Neuronal stem cell (in vitro differentiated cells): Measurements from ENCODE around the gene CMTR2.

Experiments
- DNase-seq: peaks from one replicate; pipeline ENCODE4 v3.0.0-alpha.2; 2013; ENCODE audit warnings: low spot score
- H2AFZ ChIP-seq: one replicate; pipeline ENCODE4 v1.6.1; 2013; ENCODE audit warnings: mild to moderate bottlenecking, low read length, inconsistent platforms
- H2AK5ac ChIP-seq: 2 replicates; pipeline ENCODE4 v1.6.1; 2013; ENCODE audit warnings: low read depth, mild to moderate bottlenecking, inconsistent platforms, low read length, moderate library complexity, mixed read lengths
- H2BK120ac ChIP-seq: 2 replicates; pipeline ENCODE4 v1.6.1; 2013; ENCODE audit warnings: low read depth, mild to moderate bottlenecking, inconsistent platforms, low read length, moderate library complexity, mixed read lengths
- H2BK12ac ChIP-seq: one replicate; pipeline ENCODE4 v1.6.1; 2013; ENCODE audit warnings: low read length, inconsistent platforms
- H2BK15ac ChIP-seq: 2 replicates; pipeline ENCODE4 v1.6.1; 2013; ENCODE audit warnings: mild to moderate bottlenecking, low read length, inconsistent platforms, mixed read lengths
- H2BK5ac ChIP-seq: one replicate; pipeline ENCODE4 v1.6.1; 2013; ENCODE audit warnings: inconsistent platforms, mild to moderate bottlenecking, low read length, moderate library complexity
- H3K14ac ChIP-seq: one replicate; pipeline ENCODE4 v1.6.1; 2013; ENCODE audit warnings: low read length, inconsistent platforms
- H3K18ac ChIP-seq: 2 replicates; pipeline ENCODE4 v1.6.1; 2013; ENCODE audit warnings: low read length, inconsistent platforms
- H3K23ac ChIP-seq: 2 replicates; pipeline ENCODE4 v1.6.1; 2013; ENCODE audit warnings: low read depth, mild to moderate bottlenecking, mixed read lengths, low read length, inconsistent platforms; ENCODE audit not compliant: poor library complexity
- H3K27ac ChIP-seq: replicated peaks from 3 replicates; pipeline ENCODE4 v1.5.1; 2013; ENCODE audit warnings: low read length, inconsistent platforms
- H3K27me3 ChIP-seq, 3 experiments: 2 replicates each; pipeline ENCODE4 v1.6.1; 2013; ENCODE audit warnings: low read length in 3 of 3, mild to moderate bottlenecking in 2 of 3, inconsistent platforms in 1 of 3, low read depth in 1 of 3, mixed read lengths in 1 of 3, moderate library complexity in 1 of 3; ENCODE audit not compliant: control insufficient read depth in 3 of 3, insufficient read depth in 3 of 3
- H3K36me3 ChIP-seq, 2 donors: replicated peaks in 1 of 2; 2 replicates each; pipeline ENCODE4 v1.6.1; 2013; ENCODE audit warnings: low read length in 2 of 2; ENCODE audit not compliant: control insufficient read depth in 2 of 2, insufficient read depth in 2 of 2
- H3K4ac ChIP-seq: 2 replicates; pipeline ENCODE4 v1.6.1; 2013; ENCODE audit warnings: inconsistent platforms, mild to moderate bottlenecking, low read length, moderate library complexity
- H3K4me1 ChIP-seq, 2 donors: 1 replicate in 1 of 2; 2 replicates in 1 of 2; pipeline ENCODE4 v1.6.1; 2013; ENCODE audit warnings: low read length in 2 of 2, low read depth in 1 of 2; ENCODE audit not compliant: control insufficient read depth in 2 of 2, insufficient read depth in 1 of 2
- H3K4me2 ChIP-seq: one replicate; pipeline ENCODE4 v1.6.1; 2013; ENCODE audit warnings: mild to moderate bottlenecking, low read length, inconsistent platforms; ENCODE audit not compliant: insufficient read depth, poor library complexity, severe bottlenecking
- H3K4me3 ChIP-seq, 2 donors: 2 replicates each; pipeline ENCODE4 v1.5.1; 2013; ENCODE audit warnings: low read length in 2 of 2, mild to moderate bottlenecking in 2 of 2, inconsistent platforms in 1 of 2, moderate library complexity in 1 of 2
- H3K79me1 ChIP-seq: one replicate; pipeline ENCODE4 v1.6.1; 2013; ENCODE audit warnings: low read depth, mild to moderate bottlenecking, inconsistent platforms, low read length, moderate library complexity
- H3K9ac ChIP-seq: one replicate; pipeline ENCODE4 v1.6.1; 2013; ENCODE audit warnings: mild to moderate bottlenecking, low read depth, low read length, inconsistent platforms; ENCODE audit not compliant: poor library complexity
- H3K9me3 ChIP-seq, 2 donors: replicated peaks in 1 of 2; 2 replicates each; pipeline versions ENCODE3 to v1.6.1; 2013; ENCODE audit warnings: low read length in 2 of 2, mild to moderate bottlenecking in 2 of 2, inconsistent platforms in 1 of 2, low read depth in 1 of 2, mixed read lengths in 1 of 2, moderate library complexity in 1 of 2; ENCODE audit not compliant: control insufficient read depth in 2 of 2, insufficient read depth in 1 of 2
- H4K8ac ChIP-seq: one replicate; pipeline ENCODE4 v1.6.1; 2013; ENCODE audit warnings: low read depth, mild to moderate bottlenecking, inconsistent platforms, low read length, moderate library complexity
- H4K91ac ChIP-seq: one replicate; pipeline ENCODE4 v1.6.1; 2013; ENCODE audit warnings: low read length, low read depth, mild to moderate bottlenecking, inconsistent platforms; ENCODE audit not compliant: poor library complexity
- WGBS, 2 donors: extraction: QIAGEN DNeasy Blood & Tissue Kit; methylation state at CpG; one replicate each; pipeline ENCODE4 v1.1.7; 2013; ENCODE audit warnings: missing lambda C conversion rate in 2 of 2, mixed read lengths in 1 of 2; ENCODE audit not compliant: insufficient read length in 2 of 2, insufficient replicate concordance in 1 of 2; ENCODE audit errors: extremely low coverage in 2 of 2; 5-methylcytosine and 5-hydroxymethylcytosine counted together

CMTR2 gene

DNA sequence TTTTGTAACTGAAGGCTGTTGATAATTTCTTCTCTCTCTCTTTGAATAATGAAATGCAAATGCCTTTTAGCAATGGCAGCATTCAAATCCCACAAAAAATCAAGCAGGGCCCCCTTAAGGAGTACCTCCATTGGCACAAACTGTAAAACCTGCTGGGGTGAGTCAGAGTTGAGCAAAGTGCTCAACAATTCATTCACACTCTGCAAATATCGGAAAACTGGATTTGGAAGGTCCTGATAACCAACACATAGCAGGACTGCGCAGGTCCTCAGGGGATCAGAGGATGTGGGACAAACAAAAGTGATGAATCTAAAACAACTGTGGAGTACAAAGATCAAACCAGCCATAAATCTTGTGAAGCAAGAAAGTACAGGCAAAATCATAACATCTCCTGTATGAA is 5.6 kb downstream of the CMTR2 start:
- H3K79me1 ChIP-seq: peaks cover 5% of the 10 kb centered on the region
- H2BK5ac ChIP-seq: no peak overlapping the region
- no peak overlapping the region for H3K4ac ChIP-seq
- no peak overlapping the region for H3K4me2 ChIP-seq
- no peak overlapping the region for H3K4me3 ChIP-seq
- H2AFZ ChIP-seq: no peak overlapping the region
- H4K8ac ChIP-seq: no peak overlapping the region
- no peak overlapping the region for H2BK120ac ChIP-seq
- H3K18ac ChIP-seq: no peak overlapping the region
- peaks cover 3 to 7% of the 10 kb centered on the region in 2 donors for H3K4me1 ChIP-seq
- DNase-seq: no peak
- WGBS, 2 donors: no CpG with 5 or more reads among the region's 2 CpGs
- no peaks in the 10 kb centered on the region for H3K27me3 ChIP-seq
- no peak overlapping the region for H3K14ac ChIP-seq
- H3K23ac ChIP-seq: no peak overlapping the region
- H2BK12ac ChIP-seq: no peak overlapping the region
- no peak overlapping the region for H3K9ac ChIP-seq
- H4K91ac ChIP-seq: no peak overlapping the region
- H2AK5ac ChIP-seq: no peak overlapping the region
- H2BK15ac ChIP-seq: no peak overlapping the region
- H3K36me3 ChIP-seq: peaks cover 12 to 64% of the 10 kb centered on the region in 2 donors
- no peak overlapping the region for H3K27ac ChIP-seq
- H3K9me3 ChIP-seq: peaks cover 0 to 4% of the 10 kb centered on the region in 2 donors

DNA sequence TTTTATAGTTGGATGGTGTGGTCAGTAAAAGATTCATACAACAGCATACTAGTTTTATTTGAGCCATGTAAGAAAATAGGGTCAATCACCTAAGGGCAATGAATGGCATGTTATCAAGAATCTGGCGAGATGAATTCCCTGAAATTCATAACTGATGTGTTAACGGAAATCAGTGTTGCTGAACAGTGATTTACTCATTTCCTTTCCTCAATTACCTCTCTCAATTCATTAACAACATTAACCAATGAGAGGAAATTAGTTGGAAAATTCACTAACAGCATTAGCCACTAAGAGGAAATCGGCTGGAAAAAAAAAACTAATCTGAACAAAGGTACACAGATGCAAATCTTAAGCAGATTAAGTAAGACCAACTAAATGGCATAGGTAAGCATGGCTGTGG is 6.3 kb downstream of the CMTR2 start:
- Histone ChIP-seq H3K4ac (no peak overlapping the region), H3K9me3 (peaks cover 0 to 4% of the 10 kb centered on the region in 2 donors), H2AFZ (no peak overlapping the region), H3K4me2 (no peak overlapping the region), H3K79me1 (peaks cover 5% of the 10 kb centered on the region), H3K27me3 (no peaks in the 10 kb centered on the region), H3K36me3 (peaks cover 12 to 64% of the 10 kb centered on the region in 2 donors), H3K4me1 (peaks cover under 1 to 1% of the 10 kb centered on the region in 2 donors), H3K23ac (no peak overlapping the region), H3K4me3 (no peak overlapping the region), H2BK15ac (no peak overlapping the region), H4K91ac (no peak overlapping the region), H2BK5ac (no peak overlapping the region), H2AK5ac (no peak overlapping the region), H3K18ac (no peak overlapping the region), H3K27ac (no peak overlapping the region), H2BK12ac (no peak overlapping the region), H3K14ac (no peak overlapping the region), H4K8ac (no peak overlapping the region), H3K9ac (no peak overlapping the region), H2BK120ac (no peak overlapping the region)
- DNase-seq: no peak
- WGBS, 2 donors: no CpG with 5 or more reads among the region's 3 CpGs

- Histone ChIP-seq H3K4me2 (no peak overlapping the region), H3K4me3 (no peak overlapping the region), H2AFZ (no peak overlapping the region), H4K8ac (no peak overlapping the region), H2BK15ac (no peak overlapping the region), H3K14ac (no peak overlapping the region), H3K79me1 (no peaks in the 10 kb centered on the region), H3K9me3 (peaks cover 0 to 11% of the 10 kb centered on the region in 2 donors), H2AK5ac (no peak overlapping the region), H3K4ac (no peak overlapping the region), H3K27ac (no peak overlapping the region), H2BK5ac (no peak overlapping the region), H2BK120ac (no peak overlapping the region), H2BK12ac (no peak overlapping the region), H3K9ac (no peak overlapping the region), H3K36me3 (peaks cover 0 to 5% of the 10 kb centered on the region in 2 donors), H4K91ac (no peak overlapping the region), H3K18ac (no peak overlapping the region), H3K27me3 (no peaks in the 10 kb centered on the region), H3K23ac (no peak overlapping the region), H3K4me1 (no peaks in the 10 kb centered on the region)
- no peak for DNase-seq
- WGBS, 2 donors: no CpG with 5 or more reads among the region's 4 CpGs
These were observed 12.4 kb downstream of the CMTR2 start for GRCh38 chr16:71276589-71277334.

- Histone ChIP-seq H3K27me3 (no peaks in the 10 kb centered on the region), H3K4me3 (no peak overlapping the region), H3K36me3 (no peaks in the 10 kb centered on the region), H3K4ac (no peak overlapping the region), H2AFZ (no peak overlapping the region), H3K9ac (no peak overlapping the region), H3K4me2 (no peak overlapping the region), H2BK5ac (no peak overlapping the region), H3K4me1 (no peaks in the 10 kb centered on the region), H2BK12ac (no peak overlapping the region), H3K23ac (no peak overlapping the region), H3K27ac (no peak overlapping the region), H3K14ac (no peak overlapping the region), H3K79me1 (no peaks in the 10 kb centered on the region), H2BK15ac (no peak overlapping the region), H4K8ac (no peak overlapping the region), H3K9me3 (peaks cover 0 to 11% of the 10 kb centered on the region in 2 donors), H3K18ac (no peak overlapping the region), H2BK120ac (no peak overlapping the region), H2AK5ac (no peak overlapping the region), H4K91ac (no peak overlapping the region)
- WGBS, 2 donors: no CpG with 5 or more reads among the region's 1 CpG
- no peak for DNase-seq
These were observed 15.8 kb downstream of the CMTR2 start for GRCh38 chr16:71273384-71273783.
